Activated T-cell treated with anti-CD3 and anti-CD28 coated beads, Interleukin-2, amount 50 U/mL, for 48 hours (primary cell): Measurements from ENCODE around the gene MARCHF9.

Experiments used
- DNase-seq, 2 experiments: peaks; one replicate each; pipeline ENCODE4 v3.0.0-alpha.2; 2020

Gene MARCHF9, protein sequence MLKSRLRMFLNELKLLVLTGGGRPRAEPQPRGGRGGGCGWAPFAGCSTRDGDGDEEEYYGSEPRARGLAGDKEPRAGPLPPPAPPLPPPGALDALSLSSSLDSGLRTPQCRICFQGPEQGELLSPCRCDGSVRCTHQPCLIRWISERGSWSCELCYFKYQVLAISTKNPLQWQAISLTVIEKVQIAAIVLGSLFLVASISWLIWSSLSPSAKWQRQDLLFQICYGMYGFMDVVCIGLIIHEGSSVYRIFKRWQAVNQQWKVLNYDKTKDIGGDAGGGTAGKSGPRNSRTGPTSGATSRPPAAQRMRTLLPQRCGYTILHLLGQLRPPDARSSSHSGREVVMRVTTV

DNA sequence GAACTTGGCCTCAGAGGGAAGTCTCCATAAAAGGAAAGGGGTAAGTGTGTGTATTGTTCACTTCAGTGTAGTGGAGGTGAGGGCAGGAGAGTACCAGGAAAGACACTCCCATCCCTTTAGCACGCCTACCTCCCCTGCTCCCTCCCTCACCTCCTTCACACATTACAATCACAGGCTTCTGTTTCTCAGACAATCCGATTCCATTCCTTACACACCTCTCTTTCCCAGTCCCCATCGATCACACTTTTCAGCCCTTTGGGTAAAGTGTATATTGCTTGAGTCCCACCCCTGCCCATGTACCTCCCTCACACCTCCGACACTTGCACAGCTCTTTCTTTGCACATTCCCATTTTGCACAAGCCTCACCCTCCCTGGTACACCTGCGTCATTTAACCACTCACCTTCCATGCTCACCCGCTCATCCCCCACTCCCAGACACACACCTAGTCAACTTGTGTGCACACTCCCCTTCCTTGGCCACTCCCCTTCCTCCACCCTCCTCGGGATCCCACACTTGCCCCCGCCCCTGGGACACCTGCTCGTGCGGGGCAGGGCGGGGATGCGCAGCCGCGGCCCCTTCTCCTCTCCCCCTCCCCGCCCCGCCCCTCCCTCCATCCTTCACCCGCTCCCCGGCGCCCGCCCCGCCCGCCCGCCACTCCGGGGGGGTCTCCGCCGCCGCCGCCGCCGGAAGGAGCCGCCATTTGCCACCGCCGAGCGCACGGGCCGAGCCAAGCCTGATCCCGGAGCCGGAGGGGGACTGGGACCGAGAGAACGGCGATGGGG lies at the start of gene MARCHF9:
MARCHF9 (plus strand) TSS at position 693 of the 783 bp plus-strand sequence. CDS start 426 bp downstream, outside the sequence.
- peak; percentile 89 to 90 for DNase-seq

DNA sequence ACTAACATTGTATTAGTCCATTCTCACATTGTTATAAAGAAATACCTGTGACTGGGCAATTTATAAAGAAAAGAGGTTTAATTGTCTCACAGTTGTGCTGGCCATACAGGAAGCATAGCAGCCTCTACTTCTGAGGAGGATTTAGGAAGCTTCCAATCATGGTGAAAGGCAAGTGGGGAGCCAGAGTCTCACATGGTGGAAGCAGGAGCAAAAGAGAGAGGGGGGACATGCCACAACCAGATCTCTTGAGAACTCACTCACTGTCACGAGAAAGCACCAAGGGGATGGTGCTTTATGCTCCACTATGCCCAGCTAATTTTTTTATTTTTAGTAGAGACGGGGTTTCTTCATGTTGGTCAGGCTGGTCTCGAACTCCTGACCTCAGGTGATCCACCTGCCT lies 47.7 kb upstream of the MARCHF9 start:
- no peak for DNase-seq

DNA sequence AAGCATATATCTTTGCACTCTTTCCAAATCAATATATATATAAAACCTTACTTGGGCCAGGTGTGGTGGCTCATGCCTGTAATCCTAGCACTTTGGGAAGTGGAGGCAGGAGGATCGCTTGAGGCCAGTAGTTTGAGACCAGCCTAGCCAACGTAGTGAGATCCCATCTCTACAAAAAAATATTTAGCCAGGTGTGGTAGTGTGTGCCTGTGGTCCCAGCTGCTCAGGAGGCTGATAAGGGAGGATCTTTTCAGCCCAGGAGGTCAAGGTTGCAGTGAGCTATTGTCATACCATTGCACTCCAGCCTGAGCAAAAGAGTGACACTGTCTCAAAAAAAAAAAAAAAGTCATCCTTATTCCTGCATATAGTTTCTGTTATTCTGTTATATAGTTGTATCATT lies 46.6 kb upstream of the MARCHF9 start:
- DNase-seq: no peak

DNA sequence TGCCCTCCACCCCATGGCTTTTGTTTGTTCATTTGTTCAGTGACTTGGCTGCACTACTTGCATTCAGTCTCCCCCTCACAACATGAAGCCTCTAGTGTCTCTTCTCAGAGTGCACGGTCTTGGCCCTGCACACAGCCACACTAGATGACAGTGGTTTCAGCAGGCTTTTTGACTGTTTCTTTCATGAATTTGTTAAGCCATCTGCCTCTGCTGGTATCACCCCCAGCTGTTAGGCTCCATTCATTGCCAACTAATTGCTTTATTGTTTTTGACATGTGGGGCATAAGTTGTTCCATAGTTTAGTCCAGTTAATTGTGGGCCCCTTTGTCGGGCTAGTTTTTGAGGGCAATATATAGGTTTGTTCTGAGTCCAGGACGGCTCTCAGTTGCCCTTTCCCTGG lies 42.2 kb upstream of the MARCHF9 start:
- DNase-seq: peak in 1 of 2 experiments; percentile 8

DNA sequence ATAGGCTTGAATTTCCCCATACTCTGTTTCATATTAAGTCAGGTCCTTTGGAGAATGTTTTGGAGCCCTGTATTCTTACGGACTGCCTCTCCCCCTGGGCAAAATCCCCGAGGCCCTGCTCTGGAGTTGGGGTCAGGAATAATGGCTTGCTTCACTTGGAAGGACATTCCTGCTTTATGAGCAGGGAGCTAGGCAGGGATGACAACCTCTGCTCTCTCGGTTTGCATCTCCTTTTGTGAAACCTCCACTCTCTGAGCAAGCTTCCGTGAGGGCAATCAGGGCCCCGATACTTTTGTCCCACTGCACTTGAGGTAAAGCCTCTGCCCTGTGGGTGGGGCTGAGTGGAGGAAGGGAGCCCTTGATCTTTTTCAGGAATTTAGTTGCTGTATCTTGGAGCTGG lies 41.7 kb upstream of the MARCHF9 start:
- peak in 1 of 2 experiments; percentile 8 for DNase-seq

DNA sequence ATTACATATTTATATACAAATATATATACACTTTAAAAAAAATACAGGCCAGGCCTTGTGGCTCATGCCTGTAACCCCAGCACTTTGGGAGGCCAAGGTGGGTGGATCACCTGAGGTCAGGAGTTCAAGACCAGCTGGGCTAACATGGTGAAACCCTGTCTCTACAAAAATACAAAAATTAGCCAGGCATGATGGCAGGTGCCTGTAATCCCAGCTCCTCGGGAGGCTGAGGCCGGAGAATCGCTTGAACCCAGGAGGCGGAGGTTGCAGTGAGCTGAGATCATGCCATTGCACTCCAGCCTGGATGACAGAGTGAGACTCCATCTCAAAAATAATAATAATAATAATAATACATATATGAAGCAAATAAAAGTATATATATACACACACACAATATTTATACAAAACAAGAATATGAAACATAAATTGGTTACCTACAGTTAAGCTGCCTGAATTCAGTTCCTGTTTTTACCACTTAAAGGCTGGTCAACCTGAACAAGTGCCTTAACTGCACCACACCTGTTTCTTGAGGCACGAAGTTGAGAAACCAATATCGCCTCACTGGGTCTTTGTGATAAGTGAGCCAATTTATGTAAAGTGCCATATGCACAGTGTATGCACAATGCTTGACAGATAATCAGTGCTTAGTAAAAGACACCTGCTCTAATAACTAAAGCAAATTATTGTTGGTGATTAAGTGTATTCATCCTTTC lies 39.7 kb upstream of the MARCHF9 start:
- peak; percentile 2 to 7 for DNase-seq

DNA sequence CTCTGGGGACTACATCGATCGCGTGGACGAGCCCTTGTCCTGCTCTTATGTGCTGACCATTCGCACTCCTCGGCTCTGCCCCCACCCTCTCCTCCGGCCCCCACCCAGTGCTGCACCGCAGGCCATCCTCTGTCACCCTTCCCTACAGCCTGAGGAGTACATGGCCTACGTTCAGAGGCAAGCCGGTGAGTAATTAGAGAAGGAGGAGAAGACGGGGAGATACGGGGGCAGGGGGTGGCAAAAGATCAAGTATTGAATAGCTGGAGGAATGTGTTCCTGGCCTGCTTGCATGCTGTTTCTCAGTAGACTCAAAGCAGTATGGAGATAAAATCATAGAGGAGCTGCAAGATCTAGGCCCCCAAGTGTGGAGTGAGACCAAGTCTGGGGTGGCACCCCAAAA lies 39.1 kb upstream of the MARCHF9 start:
- peak; percentile 8 to 10 for DNase-seq

DNA sequence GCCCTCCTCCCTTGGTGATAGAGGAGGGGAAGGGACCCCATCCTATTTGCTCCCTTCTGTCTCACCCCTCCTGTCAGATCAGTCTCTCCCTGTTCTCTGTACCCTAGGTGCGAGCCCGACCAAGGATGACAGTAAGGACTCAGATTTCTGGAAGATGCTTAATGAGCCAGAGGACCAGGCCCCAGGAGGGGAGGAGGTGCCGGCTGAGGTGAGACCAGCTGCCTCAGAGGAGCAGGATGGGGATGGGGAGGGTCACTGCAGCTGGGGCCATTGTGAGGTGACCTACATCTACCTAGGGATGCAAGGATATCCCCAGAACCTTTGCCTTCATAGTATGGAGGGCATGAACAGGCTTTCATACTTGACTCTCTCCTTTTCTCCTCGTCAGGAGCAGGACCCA lies 38.6 kb upstream of the MARCHF9 start:
- DNase-seq: peak in 1 of 2 experiments; percentile 14

DNA sequence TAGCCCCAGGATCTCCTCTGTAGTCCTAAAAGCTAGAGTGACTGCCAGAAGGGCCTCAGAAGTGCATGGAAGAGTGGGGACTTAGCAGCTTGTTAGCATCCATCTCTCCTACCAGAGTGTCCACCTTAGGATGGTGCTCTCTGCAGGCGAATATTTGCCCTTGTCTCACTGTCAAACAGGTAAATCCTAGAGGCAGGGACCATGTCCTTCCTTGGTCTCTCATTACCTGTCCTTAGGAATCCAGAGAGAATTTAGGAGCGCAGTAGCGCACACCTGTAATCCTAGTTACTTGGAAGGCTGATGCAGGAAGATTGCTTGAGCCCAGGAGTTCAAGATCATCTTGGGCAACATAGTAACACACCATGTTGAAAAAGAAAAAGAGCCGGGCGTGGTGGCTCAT lies 37.8 kb upstream of the MARCHF9 start:
- DNase-seq: peak; percentile 8 to 12

DNA sequence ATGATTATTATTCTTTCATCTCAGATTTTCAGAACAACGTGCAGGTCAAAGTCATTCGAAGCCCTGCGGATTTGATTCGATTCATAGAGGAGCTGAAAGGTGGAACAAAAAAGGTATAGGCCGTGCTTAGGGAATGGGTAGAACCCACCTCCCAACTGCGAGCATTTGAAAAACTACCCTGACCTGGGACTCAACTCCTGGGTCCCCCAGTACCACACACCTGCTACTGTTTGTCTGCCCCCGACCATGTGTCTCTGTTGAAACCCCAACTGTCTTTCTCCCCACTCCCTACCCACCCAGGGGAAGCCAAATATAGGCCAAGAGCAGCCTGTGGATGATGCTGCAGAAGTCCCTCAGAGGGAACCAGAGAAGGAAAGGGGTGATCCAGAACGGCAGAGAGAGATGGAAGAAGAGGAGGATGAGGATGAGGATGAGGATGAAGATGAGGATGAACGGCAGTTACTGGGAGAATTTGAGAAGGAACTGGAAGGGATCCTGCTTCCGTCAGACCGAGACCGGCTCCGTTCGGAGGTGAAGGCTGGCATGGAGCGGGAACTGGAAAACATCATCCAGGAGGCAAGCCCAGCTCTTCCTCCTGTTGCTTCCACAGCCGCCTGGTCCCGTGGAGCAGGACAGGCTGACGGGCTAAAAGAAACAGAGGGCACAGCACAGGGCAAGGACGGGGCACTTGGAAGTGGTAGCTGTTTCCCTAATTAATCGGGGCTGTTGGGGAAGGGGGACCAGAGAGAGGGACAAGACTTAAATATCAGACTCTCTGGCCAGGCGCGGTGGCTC lies 36.9 kb upstream of the MARCHF9 start:
- peak; percentile 11 to 14 for DNase-seq

DNA sequence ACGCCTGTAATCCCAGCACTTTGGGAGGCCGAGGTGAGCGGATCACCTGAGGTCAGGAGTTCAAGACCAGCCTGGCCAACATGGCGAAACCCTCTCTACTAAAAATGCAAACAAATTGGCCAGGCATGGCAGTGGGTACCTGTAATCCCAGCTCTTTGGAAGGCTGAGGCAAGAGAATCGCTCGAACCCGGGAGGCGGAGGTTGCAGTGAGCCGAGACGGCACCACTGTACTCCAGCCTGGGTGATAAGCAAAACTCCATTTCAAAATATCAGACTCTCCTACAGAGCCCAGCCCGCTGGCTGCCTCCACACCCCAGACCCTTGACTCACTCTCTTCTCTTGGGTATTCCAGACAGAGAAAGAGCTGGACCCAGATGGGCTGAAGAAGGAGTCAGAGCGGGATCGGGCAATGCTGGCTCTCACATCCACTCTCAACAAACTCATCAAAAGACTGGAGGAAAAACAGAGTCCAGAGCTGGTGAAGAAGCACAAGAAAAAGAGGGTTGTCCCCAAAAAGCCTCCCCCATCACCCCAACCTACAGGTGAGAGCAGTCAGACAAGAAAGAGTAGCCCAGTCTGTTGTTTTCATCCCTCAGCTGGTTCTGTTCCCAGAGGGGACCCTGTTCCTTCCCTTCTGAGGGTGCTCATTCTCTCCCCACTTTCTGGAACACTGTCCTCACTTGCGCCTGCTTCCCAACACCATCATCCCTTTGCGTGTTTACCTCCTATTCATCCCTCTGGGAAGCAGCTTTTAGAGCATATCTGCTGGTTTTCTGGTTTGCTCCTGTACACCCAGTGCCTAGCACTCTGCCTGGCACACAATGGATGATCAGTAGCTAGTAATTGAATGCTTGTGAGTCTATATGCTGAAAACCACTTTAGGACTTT lies 36.0 kb upstream of the MARCHF9 start:
- DNase-seq: peak; percentile 15 to 17

DNA sequence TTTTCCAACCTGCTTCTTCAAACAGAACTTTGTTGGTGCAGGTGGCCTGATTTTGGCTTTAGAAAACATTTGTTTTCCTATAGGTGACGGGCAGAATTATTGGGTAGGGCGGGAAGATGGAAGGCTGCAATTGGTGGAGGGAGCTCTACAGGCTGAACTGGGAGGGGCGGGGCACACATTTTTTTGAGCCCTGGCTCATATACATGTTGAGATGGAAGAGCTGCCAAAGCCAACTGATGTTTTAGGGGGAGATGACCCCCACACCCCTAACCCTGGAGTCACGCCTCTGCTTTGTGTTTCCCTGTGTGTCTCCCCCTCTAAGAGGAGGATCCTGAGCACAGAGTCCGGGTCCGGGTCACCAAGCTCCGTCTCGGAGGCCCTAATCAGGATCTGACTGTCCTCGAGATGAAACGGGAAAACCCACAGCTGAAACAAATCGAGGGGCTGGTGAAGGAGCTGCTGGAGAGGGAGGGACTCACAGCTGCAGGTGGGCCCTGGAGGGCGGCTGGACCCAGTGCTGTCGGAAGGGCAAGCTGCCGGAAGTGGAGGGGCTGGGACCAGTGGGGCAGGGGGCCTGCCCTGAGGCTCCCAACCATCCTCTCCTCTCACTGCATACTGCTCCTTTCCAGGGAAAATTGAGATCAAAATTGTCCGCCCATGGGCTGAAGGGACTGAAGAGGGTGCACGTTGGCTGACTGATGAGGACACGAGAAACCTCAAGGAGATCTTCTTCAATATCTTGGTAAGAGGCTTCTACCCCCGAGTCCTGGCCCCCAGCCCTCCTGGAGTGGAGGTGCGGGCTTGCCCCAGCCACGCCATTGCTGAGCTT lies 34.9 kb upstream of the MARCHF9 start:
- DNase-seq: peak; percentile 16 to 17

DNA sequence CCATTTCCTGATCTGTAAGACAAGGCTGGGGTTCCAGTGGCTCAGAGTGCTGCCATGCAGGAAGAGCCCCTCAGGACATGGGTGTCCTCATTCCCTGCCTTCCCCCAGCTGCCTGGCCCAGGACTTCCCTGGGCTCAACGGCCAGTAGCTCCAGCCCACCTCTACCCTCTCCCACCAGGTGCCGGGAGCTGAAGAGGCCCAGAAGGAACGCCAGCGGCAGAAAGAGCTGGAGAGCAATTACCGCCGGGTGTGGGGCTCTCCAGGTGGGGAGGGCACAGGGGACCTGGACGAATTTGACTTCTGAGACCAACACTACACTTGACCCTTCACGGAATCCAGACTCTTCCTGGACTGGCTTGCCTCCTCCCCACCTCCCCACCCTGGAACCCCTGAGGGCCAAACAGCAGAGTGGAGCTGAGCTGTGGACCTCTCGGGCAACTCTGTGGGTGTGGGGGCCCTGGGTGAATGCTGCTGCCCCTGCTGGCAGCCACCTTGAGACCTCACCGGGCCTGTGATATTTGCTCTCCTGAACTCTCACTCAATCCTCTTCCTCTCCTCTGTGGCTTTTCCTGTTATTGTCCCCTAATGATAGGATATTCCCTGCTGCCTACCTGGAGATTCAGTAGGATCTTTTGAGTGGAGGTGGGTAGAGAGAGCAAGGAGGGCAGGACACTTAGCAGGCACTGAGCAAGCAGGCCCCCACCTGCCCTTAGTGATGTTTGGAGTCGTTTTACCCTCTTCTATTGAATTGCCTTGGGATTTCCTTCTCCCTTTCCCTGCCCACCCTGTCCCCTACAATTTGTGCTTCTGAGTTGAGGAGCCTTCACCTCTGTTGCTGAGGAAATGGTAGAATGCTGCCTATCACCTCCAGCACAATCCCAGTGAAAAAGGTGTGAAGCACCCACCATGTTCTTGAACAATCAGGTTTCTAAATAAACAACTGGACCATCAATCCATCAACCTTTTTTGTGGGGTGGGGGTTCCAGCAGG lies 34.0 kb upstream of the MARCHF9 start:
- DNase-seq: peak; percentile 14 to 17

DNA sequence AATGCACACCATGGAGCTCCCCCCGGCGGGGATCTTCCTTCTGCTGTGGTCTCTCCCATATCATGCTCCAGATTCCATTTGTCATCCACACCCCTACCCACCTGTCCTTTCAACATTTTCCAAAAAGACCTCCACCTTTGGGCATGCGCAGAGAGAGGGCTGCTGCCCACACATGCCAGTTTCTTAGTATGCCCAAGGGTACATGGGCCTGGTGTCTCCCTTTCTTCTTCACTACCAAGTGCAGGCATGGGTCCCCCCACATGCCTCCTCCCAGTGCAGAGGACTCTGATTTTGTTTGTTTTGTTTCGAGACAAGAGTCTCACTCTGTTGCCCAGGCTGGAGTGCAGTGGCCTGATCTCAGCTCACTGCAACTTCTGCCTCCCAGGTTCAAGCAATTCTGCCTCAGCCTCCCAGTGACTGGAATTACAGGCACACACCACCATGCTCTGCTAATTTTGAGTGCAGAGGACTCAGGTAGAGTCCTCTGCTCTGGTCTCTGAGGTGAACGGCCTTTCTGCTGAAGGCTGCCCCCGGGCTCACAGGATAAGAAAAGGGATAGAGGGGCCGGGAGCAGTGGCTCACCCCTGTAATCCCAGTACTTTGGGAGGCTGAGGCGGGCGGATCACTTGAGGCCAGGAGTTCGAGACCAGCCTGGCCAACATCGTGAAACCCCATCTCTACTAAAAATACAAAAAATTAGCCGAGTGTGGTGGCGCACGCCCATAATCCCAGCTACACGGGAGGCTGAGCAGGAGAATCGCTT lies 32.9 kb upstream of the MARCHF9 start:
- DNase-seq: peak; percentile 14 to 16

DNA sequence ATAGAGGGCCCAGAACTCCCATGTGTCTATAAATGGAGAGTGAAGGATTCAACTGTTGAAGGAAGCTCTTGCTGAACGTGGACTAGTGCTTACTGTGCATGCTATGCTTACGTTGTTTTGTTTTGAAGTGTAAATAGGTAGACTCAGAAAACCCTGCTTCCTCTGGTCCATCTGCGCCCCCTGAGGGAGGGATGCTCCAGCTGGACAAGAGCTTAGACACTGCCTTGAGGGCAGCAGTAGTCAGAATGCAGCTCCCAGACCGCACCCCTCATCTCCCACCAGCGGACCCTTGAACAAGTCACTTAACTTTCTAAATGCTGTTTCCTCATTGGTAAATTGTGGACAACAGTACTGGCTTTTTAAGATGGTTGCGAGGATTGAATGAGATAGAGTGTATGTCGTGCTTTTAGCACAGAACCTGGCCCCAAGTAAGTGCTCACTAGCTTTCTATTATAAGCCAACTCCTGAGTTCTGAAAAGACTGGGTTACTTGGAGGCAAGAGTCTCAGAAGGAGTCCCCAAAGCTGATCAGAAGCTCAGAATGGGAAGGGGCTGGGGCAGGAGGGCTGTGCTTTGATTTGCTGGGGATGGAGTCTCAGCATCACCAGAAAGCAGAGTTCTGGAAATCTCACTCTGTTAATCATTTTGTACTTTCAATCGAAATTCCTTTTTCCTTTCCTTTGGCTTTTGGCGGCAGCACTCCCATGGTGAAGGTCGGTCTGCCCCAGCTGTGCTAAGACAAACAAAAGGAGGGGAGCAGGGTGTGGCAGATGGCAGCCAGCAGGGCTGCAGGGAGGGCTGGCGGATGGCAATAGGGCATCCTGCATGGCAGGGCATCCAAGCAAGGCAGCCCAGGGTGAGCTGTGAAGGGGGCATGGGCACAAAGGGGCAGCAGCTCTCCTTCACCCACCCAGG lies 31.9 kb upstream of the MARCHF9 start:
- DNase-seq: peak; percentile 14 to 16

DNA sequence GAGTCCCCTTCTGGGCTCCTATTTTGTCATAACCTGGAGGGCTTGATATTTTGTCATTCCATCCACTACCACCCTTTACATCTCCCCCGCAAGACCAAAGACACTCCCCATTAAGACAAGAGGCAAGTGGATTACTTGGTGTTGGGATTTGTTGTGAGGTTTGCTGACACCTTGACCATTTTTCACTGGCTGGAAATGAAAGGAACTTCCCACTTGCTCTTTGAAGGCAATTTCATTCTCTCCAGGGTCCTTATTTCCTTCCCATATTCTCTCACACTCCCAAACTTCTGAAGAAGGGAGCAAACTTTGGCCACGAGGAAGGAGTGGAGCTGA lies 31.3 kb upstream of the MARCHF9 start:
- no peak for DNase-seq
